SK-N-SH treated with all-trans-retinoic acid at 6 μM for 48 hours (cell line): ENCODE data around the gene LYSET.

Source experiments
- BACH2 ChIP-seq: fragments of 250-450 bp; sonication (Bioruptor Pico); IDR thresholded peaks from 2 replicates; pipeline ENCODE4 v1.9.0; 2021; ENCODE audit warnings: mild to moderate bottlenecking, borderline replicate concordance
- TF ChIP-seq, protein P1 (sequence below): fragments of 250-450 bp; sonication (Bioruptor Pico); IDR thresholded peaks from 2 replicates; pipeline ENCODE4 v1.5.1; 2020; ENCODE audit warnings: low read depth, mild to moderate bottlenecking, moderate library complexity

DNA sequence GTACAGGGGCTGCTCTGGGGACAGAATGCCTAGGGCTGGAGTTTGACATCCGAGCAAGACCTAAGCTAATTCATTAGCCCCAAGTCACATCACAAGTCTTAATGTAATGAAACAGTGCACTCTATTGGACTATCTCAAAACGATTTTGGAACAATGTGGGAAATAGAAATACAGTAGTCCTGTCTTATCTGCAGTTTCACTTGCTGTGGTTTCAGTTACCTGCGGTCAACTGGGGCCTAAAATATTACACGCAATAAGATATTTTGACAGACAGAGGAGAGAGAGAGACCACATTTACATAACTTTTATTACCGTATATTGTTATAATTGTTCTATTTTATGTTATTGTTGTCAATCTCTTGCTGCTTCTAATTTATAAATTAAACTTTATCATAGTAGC, 21.6 kb upstream of the LYSET start:
- TF ChIP-seq BACH2 (CRISPR knock-in tag): no peak
- TF ChIP-seq, protein P1, sequence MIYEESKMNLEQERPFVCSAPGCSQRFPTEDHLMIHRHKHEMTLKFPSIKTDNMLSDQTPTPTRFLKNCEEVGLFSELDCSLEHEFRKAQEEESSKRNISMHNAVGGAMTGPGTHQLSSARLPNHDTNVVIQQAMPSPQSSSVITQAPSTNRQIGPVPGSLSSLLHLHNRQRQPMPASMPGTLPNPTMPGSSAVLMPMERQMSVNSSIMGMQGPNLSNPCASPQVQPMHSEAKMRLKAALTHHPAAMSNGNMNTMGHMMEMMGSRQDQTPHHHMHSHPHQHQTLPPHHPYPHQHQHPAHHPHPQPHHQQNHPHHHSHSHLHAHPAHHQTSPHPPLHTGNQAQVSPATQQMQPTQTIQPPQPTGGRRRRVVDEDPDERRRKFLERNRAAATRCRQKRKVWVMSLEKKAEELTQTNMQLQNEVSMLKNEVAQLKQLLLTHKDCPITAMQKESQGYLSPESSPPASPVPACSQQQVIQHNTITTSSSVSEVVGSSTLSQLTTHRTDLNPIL: no peak
